ENCODE measurements around the gene CD248.

Gene CD248

GRCh38 chr11:66346476-66347424 is 29.9 kb upstream of the CD248 start:
- CTCF ChIA-PET = interaction anchor here (0.5 to 1.9 kb wide), 3 partner anchors 17 to 42 kb away, joined by 4 read pairs; no protein-coding TSS in a partner anchor
- TF ChIP-seq FOXM1 (IDR thresholded peaks at IDR 0.05; ENCODE audit: borderline replicate concordance) = no peak
- peak; percentile 46; the same call in 1 of the 2 replicates for TF ChIP-seq L3MBTL2 (conservative IDR thresholded peaks at IDR 0.05)
- DNase-seq (ENCODE audit: extremely low spot score) = no peak
- POLR2A ChIA-PET = interaction anchor here (0.9 to 4.4 kb wide), 9 partner anchors 9 to 971 kb away, joined by 3 to 19 read pairs (median 5); partner anchors contain the start of genes RIN1, SLC29A2 and YIF1A

GRCh38 chr11:66345316-66345649 is 28.4 kb upstream of the CD248 start:
- POLR2A ChIA-PET = interaction anchor here (0.8 to 4.4 kb wide), 8 partner anchors 9 to 498 kb away, joined by 3 to 19 read pairs (median 4); partner anchors contain the start of genes DPP3, RAB1B, RCE1 and RIN1
- TF ChIP-seq ZNF384 (IDR thresholded peaks at IDR 0.05) = no peak
- TF ChIP-seq FOXA1 (IDR thresholded peaks at IDR 0.05) = no peak
- TF ChIP-seq L3MBTL2 (conservative IDR thresholded peaks at IDR 0.05) = no peak
- TF ChIP-seq LEF1 (IDR thresholded peaks at IDR 0.05; ENCODE audit: borderline replicate concordance) = no peak
- TF ChIP-seq BHLHE40 (IDR thresholded peaks at IDR 0.05; ENCODE audit: borderline replicate concordance) = no peak
- TF ChIP-seq ELF4 (IDR thresholded peaks at IDR 0.05) = no peak
- no peak for TF ChIP-seq HDGF (IDR thresholded peaks at IDR 0.05; ENCODE audit: borderline replicate concordance)
- TF ChIP-seq ARNT (IDR thresholded peaks at IDR 0.05) = no peak
- no peak for TF ChIP-seq TARDBP (IDR thresholded peaks at IDR 0.05)
- TF ChIP-seq SP1 (IDR thresholded peaks at IDR 0.05) = no peak
- TF ChIP-seq SUZ12 (IDR thresholded peaks at IDR 0.05) = no peak
- no peak for TF ChIP-seq CTBP1 (IDR thresholded peaks at IDR 0.05; ENCODE audit: borderline replicate concordance)
- no peak for TF ChIP-seq FOXK2 (IDR thresholded peaks at IDR 0.05)
- TF ChIP-seq FOXM1 (IDR thresholded peaks at IDR 0.05; ENCODE audit: borderline replicate concordance) = no peak
- no peak for TF ChIP-seq NFRKB (IDR thresholded peaks at IDR 0.05)
- CTCF ChIA-PET = interaction anchor here (0.6 to 1.9 kb wide), 3 partner anchors 19 to 34 kb away, joined by 3 to 4 read pairs (median 4); no protein-coding TSS in a partner anchor
- DNase-seq (ENCODE audit: extremely low spot score) = no peak

GRCh38 chr11:66344550-66345315 is 27.9 kb upstream of the CD248 start, which contains the start of gene BRMS1:
Gene BRMS1 (minus strand): TSS chr11:66345104. CDS start chr11:66342234, 2,870 bp downstream.
- DNase-seq (ENCODE audit: extremely low spot score) = peak; percentile 93
- POLR2A ChIA-PET = interaction anchor here (1.0 to 4.4 kb wide), 7 partner anchors 9 to 498 kb away, joined by 3 to 19 read pairs (median 4); partner anchors contain the start of genes RAB1B, RCE1, RIN1 and SLC29A2
- CTCF ChIA-PET = interaction anchor here (0.6 to 1.9 kb wide), 2 partner anchors 23 to 33 kb away, joined by 3 to 4 read pairs; no protein-coding TSS in a partner anchor
- TF ChIP-seq ELF4 (IDR thresholded peaks at IDR 0.05) (peak; percentile 60), L3MBTL2 (conservative IDR thresholded peaks at IDR 0.05) (no peak), FOXM1 (IDR thresholded peaks at IDR 0.05; ENCODE audit: borderline replicate concordance) (no peak)

- ChIA-PET POLR2A (interaction anchor here (1.7 kb wide), 1 partner anchor 8 kb away, joined by 6 read pairs; the partner anchor contains the start of gene RIN1), CTCF (no interaction called here)
- TF ChIP-seq ARNT (IDR thresholded peaks at IDR 0.05) = no peak
- no peak for TF ChIP-seq LEF1 (IDR thresholded peaks at IDR 0.05; ENCODE audit: borderline replicate concordance)
- TF ChIP-seq BHLHE40 (IDR thresholded peaks at IDR 0.05; ENCODE audit: borderline replicate concordance) = no peak
- no peak for DNase-seq (ENCODE audit: extremely low spot score)
These were observed 26.3 kb upstream of the CD248 start for GRCh38 chr11:66343176-66343575.

- TF ChIP-seq ZNF384 (IDR thresholded peaks at IDR 0.05) = no peak
- no peak for TF ChIP-seq L3MBTL2 (conservative IDR thresholded peaks at IDR 0.05)
- no peak for TF ChIP-seq FOXM1 (IDR thresholded peaks at IDR 0.05; ENCODE audit: borderline replicate concordance)
- no peak for TF ChIP-seq SUZ12 (IDR thresholded peaks at IDR 0.05)
- no peak for TF ChIP-seq NFRKB (IDR thresholded peaks at IDR 0.05)
- no peak for TF ChIP-seq ELF4 (IDR thresholded peaks at IDR 0.05)
- ChIA-PET CTCF (no interaction called here), POLR2A (no interaction called here)
- DNase-seq (ENCODE audit: extremely low spot score) = no peak
These were observed 24.8 kb upstream of the CD248 start for GRCh38 chr11:66341502-66342126.

- no peak for TF ChIP-seq SUZ12 (IDR thresholded peaks at IDR 0.05)
- no peak for TF ChIP-seq FOXK2 (IDR thresholded peaks at IDR 0.05)
- TF ChIP-seq SP1 (IDR thresholded peaks at IDR 0.05) = no peak
- TF ChIP-seq ARNT (IDR thresholded peaks at IDR 0.05) = no peak
- no peak for TF ChIP-seq LEF1 (IDR thresholded peaks at IDR 0.05; ENCODE audit: borderline replicate concordance)
- TF ChIP-seq HDGF (IDR thresholded peaks at IDR 0.05; ENCODE audit: borderline replicate concordance) = no peak
- TF ChIP-seq PKNOX1 (IDR thresholded peaks at IDR 0.05) = no peak
- TF ChIP-seq FOXM1 (IDR thresholded peaks at IDR 0.05; ENCODE audit: borderline replicate concordance) = no peak
- TF ChIP-seq ZNF384 (IDR thresholded peaks at IDR 0.05) = no peak
- no peak for TF ChIP-seq BHLHE40 (IDR thresholded peaks at IDR 0.05; ENCODE audit: borderline replicate concordance)
- TF ChIP-seq L3MBTL2 (conservative IDR thresholded peaks at IDR 0.05) = no peak
- no peak for TF ChIP-seq NFRKB (IDR thresholded peaks at IDR 0.05)
- no peak for TF ChIP-seq ELF4 (IDR thresholded peaks at IDR 0.05)
- TF ChIP-seq FOXA1 (IDR thresholded peaks at IDR 0.05) = no peak
- TF ChIP-seq TARDBP (IDR thresholded peaks at IDR 0.05) = no peak
- no peak for TF ChIP-seq CTBP1 (IDR thresholded peaks at IDR 0.05; ENCODE audit: borderline replicate concordance)
- ChIA-PET CTCF (no interaction called here), POLR2A (no interaction called here)
- no peak for DNase-seq (ENCODE audit: extremely low spot score)
These were observed 24.0 kb upstream of the CD248 start for GRCh38 chr11:66340596-66341501.
